SK-N-SH (cell line): Measurements from ENCODE around the gene CDH13. TPM values are rescaled to one million over a fixed set of nuclear protein-coding genes. Genes with fewer than 3 reads are reported as not detected.

Experiments
- CTCF ChIA-PET: fragments of 300-600, 350-600 bp; formaldehyde crosslinking; extraction: SDS; loops from one replicate; lab custom pipeline; 2021; lab: Yijun Ruan, JAX
- POLR2A ChIA-PET: fragments of 350-600 bp; sonication (Branson Sonifier 250); formaldehyde crosslinking; extraction: SDS; loops from one replicate; lab custom pipeline; 2020; ENCODE audit warnings: antibody characterized with exemption, inconsistent platforms; lab: Yijun Ruan, JAX
- DNase-seq: peaks from one replicate; pipeline ENCODE4 v3.0.0; 2012
- H2AFZ ChIP-seq: fragments of 200-600 bp; sonication (generic); 2 replicates; pipeline ENCODE4 v1.8.1; 2016; ENCODE audit warnings: antibody characterized with exemption, mild to moderate bottlenecking, low read depth
- H3F3A ChIP-seq: fragments of 200-600 bp; sonication (generic); replicated peaks from 2 replicates; pipeline ENCODE3; 2016; ENCODE audit warnings: antibody characterized with exemption, mild to moderate bottlenecking; ENCODE audit not compliant: insufficient read depth
- H3K27ac ChIP-seq, 2 experiments: fragments of 200-500 bp in 1 of 2; fragments of 200-600 bp in 1 of 2; sonication (Bioruptor generic) in 1 of 2; sonication (generic), shearing (Covaris generic) in 1 of 2; 2 replicates each; pipeline versions ENCODE4 v1.5.1 to v1.6.1; 2014 to 2016; ENCODE audit warnings: low read depth in 2 of 2, inconsistent platforms in 1 of 2, low read length in 1 of 2, mild to moderate bottlenecking in 1 of 2, mixed read lengths in 1 of 2
- H3K27me3 ChIP-seq: fragments of 200-600 bp; sonication (generic), shearing (Covaris generic); 2 replicates; pipeline ENCODE4 v1.6.1; 2016; ENCODE audit warnings: mixed run types; ENCODE audit not compliant: insufficient read depth
- H3K36me3 ChIP-seq, 2 experiments: fragments of 200-500 bp in 1 of 2; fragments of 200-600 bp in 1 of 2; sonication (Bioruptor generic) in 1 of 2; sonication (generic) in 1 of 2; replicated peaks in 1 of 2; 2 replicates each; pipeline versions ENCODE3 to v1.5.1; 2014 to 2016; ENCODE audit warnings: low read length in 1 of 2, mild to moderate bottlenecking in 1 of 2; ENCODE audit not compliant: insufficient read depth in 2 of 2, control insufficient read depth in 1 of 2
- H3K4me1 ChIP-seq, 2 experiments: fragments of 200-500 bp in 1 of 2; fragments of 200-600 bp in 1 of 2; sonication (Bioruptor generic) in 1 of 2; sonication (generic), shearing (Covaris generic) in 1 of 2; 2 replicates each; pipeline versions ENCODE4 v1.5.1 to v1.6.1; 2014 to 2016; ENCODE audit warnings: low read depth in 1 of 2, low read length in 1 of 2, mixed run types in 1 of 2; ENCODE audit not compliant: insufficient read depth in 2 of 2, control insufficient read depth in 1 of 2
- H3K4me2 ChIP-seq: fragments of 200-600 bp; sonication (generic), shearing (Covaris generic); 2 replicates; pipeline ENCODE4 v1.6.1; 2017; ENCODE audit warnings: mixed run types
- H3K4me3 ChIP-seq, 2 experiments: fragments of 200-500 bp in 1 of 2; fragments of 200-600 bp in 1 of 2; sonication (Bioruptor generic) in 1 of 2; sonication (generic), shearing (Covaris generic) in 1 of 2; 2 replicates each; pipeline versions ENCODE4 v1.5.1 to v1.8.1; 2014 to 2016; ENCODE audit warnings: low read depth in 2 of 2, inconsistent platforms in 1 of 2, low read length in 1 of 2, mild to moderate bottlenecking in 1 of 2, mixed read lengths in 1 of 2, moderate library complexity in 1 of 2
- H3K79me2 ChIP-seq: fragments of 200-600 bp; sonication (generic); 2 replicates; pipeline ENCODE4 v1.8.1; 2017; ENCODE audit warnings: mild to moderate bottlenecking; ENCODE audit not compliant: insufficient read depth
- H3K9ac ChIP-seq: fragments of 200-600 bp; sonication (generic); 2 replicates; pipeline ENCODE4 v1.6.1; 2017; ENCODE audit warnings: mixed run types
- H3K9me2 ChIP-seq: fragments of 200-600 bp; sonication (generic); 2 replicates; pipeline ENCODE4 v1.6.1; 2017; ENCODE audit warnings: mixed run types
- H3K9me3 ChIP-seq: fragments of 200-600 bp; sonication (generic); 2 replicates; pipeline ENCODE4 v1.6.1; 2017; ENCODE audit warnings: mixed run types, mild to moderate bottlenecking, moderate library complexity
- H4K20me1 ChIP-seq: fragments of 200-600 bp; sonication (generic); 2 replicates; pipeline ENCODE4 v1.6.1; 2017; ENCODE audit warnings: mild to moderate bottlenecking, mixed run types; ENCODE audit not compliant: insufficient read depth
- EZH2phosphoT487 ChIP-seq: fragments of 200-600 bp; sonication (generic); IDR thresholded peaks from 2 replicates; pipeline ENCODE4 v1.6.1; 2017; ENCODE audit warnings: low read depth, mixed run types, mild to moderate bottlenecking, antibody characterized with exemption, moderate library complexity, borderline replicate concordance
- FOSL2 ChIP-seq: IDR thresholded peaks from 2 replicates; pipeline ENCODE4 v1.4.0; 2012; ENCODE audit warnings: low read depth, mild to moderate bottlenecking, moderate library complexity, borderline replicate concordance
- FOXJ3 ChIP-seq: sonication (generic); formaldehyde crosslinking; IDR thresholded peaks from 2 replicates; pipeline ENCODE4 v1.5.1; 2020; ENCODE audit warnings: mild to moderate bottlenecking, missing genetic modification reagents
- FOXM1 ChIP-seq: IDR thresholded peaks from 2 replicates; pipeline ENCODE4 v1.4.0; 2012; ENCODE audit warnings: low read depth, mild to moderate bottlenecking
- JUND ChIP-seq: IDR thresholded peaks from 2 replicates; pipeline ENCODE4 v1.4.0; 2012
- MXI1 ChIP-seq: IDR thresholded peaks from 2 replicates; pipeline ENCODE4 v1.6.1; 2012; ENCODE audit warnings: mild to moderate bottlenecking, low read depth, low read length, improper control_type of control experiment
- RFX5 ChIP-seq: IDR thresholded peaks from 2 replicates; pipeline ENCODE4 v1.6.1; 2012; ENCODE audit warnings: mild to moderate bottlenecking, improper control_type of control experiment, low read length
- RXRA ChIP-seq: IDR thresholded peaks from 2 replicates; pipeline ENCODE4 v1.4.0; 2012; ENCODE audit warnings: low read depth, mild to moderate bottlenecking, borderline replicate concordance
- TAF1 ChIP-seq: IDR thresholded peaks from 2 replicates; pipeline ENCODE4 v1.6.1; 2012; ENCODE audit warnings: low read depth, mild to moderate bottlenecking, low read length, moderate library complexity, borderline replicate concordance
- TEAD4 ChIP-seq: IDR thresholded peaks from 2 replicates; pipeline ENCODE4 v1.4.0; 2012; ENCODE audit warnings: mild to moderate bottlenecking, borderline replicate concordance; ENCODE audit not compliant: insufficient read depth
- WGBS: methylation state at CpG from one replicate; pipeline ENCODE4 v1.1.6; 2017; ENCODE audit warnings: low lambda C conversion rate; 5-methylcytosine and 5-hydroxymethylcytosine counted together
- polyA plus RNA-seq, 3 experiments: library from polyadenylated mRNA; depleted of rRNA; stranded (reverse); fragments of >200 nt; gene quantifications; 2 replicates each; pipeline ENCODE4 v1.2.3, GENCODE V29; 2012
- TF ChIP-seq, protein P1 (sequence below): fragments of 200-600 bp; sonication (generic); IDR thresholded peaks from 2 replicates; pipeline ENCODE4 v1.6.1; 2017; ENCODE audit warnings: antibody characterized with exemption, mild to moderate bottlenecking, moderate library complexity
- TF ChIP-seq, protein P2 (sequence below): fragments of 150-350 bp; IDR thresholded peaks from 2 replicates; pipeline ENCODE4 v1.6.1; 2017; ENCODE audit warnings: antibody characterized with exemption, low read length, low read depth, borderline replicate concordance
- TF ChIP-seq, protein P3 (sequence below): IDR thresholded peaks from 2 replicates; pipeline ENCODE4 v1.4.0; 2012; ENCODE audit warnings: low read depth

Gene CDH13
- polyA plus RNA-seq, 1 of the 3 experiments (the other 2 are of a cell fraction) = 93.0 TPM

DNA sequence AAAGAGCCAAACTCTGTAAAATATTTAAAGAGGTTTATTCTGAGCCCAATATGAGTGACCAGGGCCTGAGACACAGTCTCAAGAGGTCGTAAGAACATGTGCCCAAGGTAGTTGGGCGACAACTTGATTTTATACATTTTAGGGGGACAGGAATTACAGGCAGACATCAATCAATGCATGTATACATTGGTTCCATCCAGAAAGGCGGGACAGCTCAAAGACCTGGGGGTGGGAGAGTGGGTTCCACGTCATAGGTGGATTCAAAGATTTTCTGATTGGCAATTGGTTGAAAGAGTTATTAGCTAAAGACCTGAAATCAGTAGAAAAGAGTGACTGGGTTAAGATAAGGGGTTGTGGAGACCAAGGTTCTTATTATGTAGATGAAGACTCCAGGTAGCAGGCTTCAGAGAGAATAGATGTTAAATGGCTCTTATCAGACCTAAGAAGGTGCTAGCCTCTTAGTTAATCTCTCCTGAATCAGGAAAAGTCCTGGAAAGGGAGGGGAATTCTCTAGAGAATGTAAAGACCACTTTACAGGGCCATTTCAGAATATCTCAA, 1213.4 kb downstream of the CDH13 start:
- Histone ChIP-seq H2AFZ (no peak overlapping the region), H4K20me1 (no peaks in the 10 kb centered on the region), H3K27me3 (no peaks in the 10 kb centered on the region), H3K36me3 (no peaks in the 10 kb centered on the region), H3K79me2 (no peaks in the 10 kb centered on the region), H3K4me3 (no peak overlapping the region), H3K9ac (no peak overlapping the region), H3K9me3 (no peaks in the 10 kb centered on the region), H3K9me2 (no peaks in the 10 kb centered on the region), H3K4me2 (no peak overlapping the region), H3F3A (no peaks in the 10 kb centered on the region), H3K27ac (no peak overlapping the region), H3K4me1 (peaks cover 0 to 7% of the 10 kb centered on the region in 2 experiments; a peak in 2 of 4 replicates)
- ChIA-PET CTCF (interaction anchor here (0.8 to 1.7 kb wide), 2 partner anchors 15 to 87 kb away, joined by 3 to 7 read pairs; no protein-coding TSS in a partner anchor), POLR2A (no interaction called here)
- TF ChIP-seq FOXJ3 (CRISPR knock-in tag) (no peak), RFX5 (no peak), FOSL2 (no peak), FOXM1 (no peak), JUND (no peak), TAF1 (no peak)
- TF ChIP-seq, protein P1, sequence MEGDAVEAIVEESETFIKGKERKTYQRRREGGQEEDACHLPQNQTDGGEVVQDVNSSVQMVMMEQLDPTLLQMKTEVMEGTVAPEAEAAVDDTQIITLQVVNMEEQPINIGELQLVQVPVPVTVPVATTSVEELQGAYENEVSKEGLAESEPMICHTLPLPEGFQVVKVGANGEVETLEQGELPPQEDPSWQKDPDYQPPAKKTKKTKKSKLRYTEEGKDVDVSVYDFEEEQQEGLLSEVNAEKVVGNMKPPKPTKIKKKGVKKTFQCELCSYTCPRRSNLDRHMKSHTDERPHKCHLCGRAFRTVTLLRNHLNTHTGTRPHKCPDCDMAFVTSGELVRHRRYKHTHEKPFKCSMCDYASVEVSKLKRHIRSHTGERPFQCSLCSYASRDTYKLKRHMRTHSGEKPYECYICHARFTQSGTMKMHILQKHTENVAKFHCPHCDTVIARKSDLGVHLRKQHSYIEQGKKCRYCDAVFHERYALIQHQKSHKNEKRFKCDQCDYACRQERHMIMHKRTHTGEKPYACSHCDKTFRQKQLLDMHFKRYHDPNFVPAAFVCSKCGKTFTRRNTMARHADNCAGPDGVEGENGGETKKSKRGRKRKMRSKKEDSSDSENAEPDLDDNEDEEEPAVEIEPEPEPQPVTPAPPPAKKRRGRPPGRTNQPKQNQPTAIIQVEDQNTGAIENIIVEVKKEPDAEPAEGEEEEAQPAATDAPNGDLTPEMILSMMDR = no peak
- no peak for DNase-seq
- 55% methylated on average over 4 of the region's 4 CpGs for WGBS

DNA sequence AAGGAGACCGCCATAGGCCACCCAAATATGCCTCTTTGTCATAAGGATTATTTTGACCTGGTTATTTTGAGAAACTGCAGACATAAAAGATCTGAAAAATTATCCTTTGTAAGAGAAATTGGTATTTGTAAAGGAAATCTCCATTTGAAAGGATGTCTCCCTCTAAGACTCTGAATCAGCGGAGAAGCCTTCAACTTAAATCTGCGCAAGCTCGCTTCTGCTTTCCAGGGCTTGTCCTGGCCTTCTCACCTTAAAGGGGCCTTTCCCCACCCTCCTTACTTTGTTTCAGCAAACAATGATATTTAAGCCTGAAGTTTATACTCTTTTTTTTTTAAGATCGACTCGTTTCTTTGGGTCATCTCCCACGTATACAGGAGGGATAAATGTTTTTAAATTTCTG, 1215.5 kb downstream of the CDH13 start:
- Histone ChIP-seq H3K9me2 (no peaks in the 10 kb centered on the region), H4K20me1 (no peaks in the 10 kb centered on the region), H3K4me3 (no peak overlapping the region), H2AFZ (no peak overlapping the region), H3K36me3 (no peaks in the 10 kb centered on the region), H3F3A (no peaks in the 10 kb centered on the region), H3K4me1 (no peaks in the 10 kb centered on the region; a peak in 1 of 4 replicates), H3K27ac (no peak overlapping the region), H3K4me2 (no peak overlapping the region), H3K27me3 (no peaks in the 10 kb centered on the region; the same call in 1 of the 2 replicates), H3K9me3 (no peaks in the 10 kb centered on the region), H3K79me2 (no peaks in the 10 kb centered on the region), H3K9ac (no peak overlapping the region)
- DNase-seq = no peak
- TF ChIP-seq EZH2phosphoT487 (no peak), RFX5 (no peak), TEAD4 (no peak), TAF1 (no peak), MXI1 (no peak), RXRA (no peak)
- TF ChIP-seq, protein P2, sequence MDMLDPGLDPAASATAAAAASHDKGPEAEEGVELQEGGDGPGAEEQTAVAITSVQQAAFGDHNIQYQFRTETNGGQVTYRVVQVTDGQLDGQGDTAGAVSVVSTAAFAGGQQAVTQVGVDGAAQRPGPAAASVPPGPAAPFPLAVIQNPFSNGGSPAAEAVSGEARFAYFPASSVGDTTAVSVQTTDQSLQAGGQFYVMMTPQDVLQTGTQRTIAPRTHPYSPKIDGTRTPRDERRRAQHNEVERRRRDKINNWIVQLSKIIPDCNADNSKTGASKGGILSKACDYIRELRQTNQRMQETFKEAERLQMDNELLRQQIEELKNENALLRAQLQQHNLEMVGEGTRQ = no peak
- TF ChIP-seq, protein P3, sequence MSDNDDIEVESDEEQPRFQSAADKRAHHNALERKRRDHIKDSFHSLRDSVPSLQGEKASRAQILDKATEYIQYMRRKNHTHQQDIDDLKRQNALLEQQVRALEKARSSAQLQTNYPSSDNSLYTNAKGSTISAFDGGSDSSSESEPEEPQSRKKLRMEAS = no peak
- CTCF ChIA-PET = interaction anchor here (1.2 to 1.7 kb wide), 2 partner anchors 16 to 17 kb away, joined by 5 to 7 read pairs; no protein-coding TSS in a partner anchor
- WGBS = 72% methylated on average over 7 of the region's 7 CpGs
- POLR2A ChIA-PET = no interaction called here
